HG02870 (cell line): ENCODE data around the gene CPB2.

Experiments
- ATAC-seq: cut with Tn5 transposase; IDR thresholded peaks from one replicate; pipeline ENCODE4 v1.9.1; 2021; ENCODE audit warnings: mild to moderate bottlenecking, moderate library complexity; ENCODE audit not compliant: unreplicated experiment

The CPB2 gene

GRCh38 chr13:46100191-46100815 is 4.5 kb downstream of the CPB2 start:
- ATAC-seq: peak; percentile 68

GRCh38 chr13:46097663-46098062 is 7.2 kb downstream of the CPB2 start:
- ATAC-seq: no peak

GRCh38 chr13:46097015-46097414 is 7.8 kb downstream of the CPB2 start:
- no peak for ATAC-seq

GRCh38 chr13:46094478-46094877 is 10.4 kb downstream of the CPB2 start:
- no peak for ATAC-seq

GRCh38 chr13:46088821-46089562 is 15.8 kb downstream of the CPB2 start:
- no peak for ATAC-seq

- no peak for ATAC-seq
These were observed 17.4 kb downstream of the CPB2 start for GRCh38 chr13:46087481-46087880.

- no peak for ATAC-seq
These were observed 17.8 kb downstream of the CPB2 start for GRCh38 chr13:46086985-46087384.

GRCh38 chr13:46086421-46086922 is 18.4 kb downstream of the CPB2 start:
- ATAC-seq: no peak

GRCh38 chr13:46085737-46086136 is 19.1 kb downstream of the CPB2 start:
- no peak for ATAC-seq

- ATAC-seq: no peak
These were observed 22.5 kb downstream of the CPB2 start for GRCh38 chr13:46082324-46082723.

- no peak for ATAC-seq
These were observed 25.1 kb downstream of the CPB2 start for GRCh38 chr13:46079770-46080169.

GRCh38 chr13:46077265-46077664 is 27.6 kb downstream of the CPB2 start:
- ATAC-seq: no peak

- ATAC-seq: no peak
These were observed 28.0 kb downstream of the CPB2 start for GRCh38 chr13:46076827-46077226.

GRCh38 chr13:46075811-46076210 is 29.0 kb downstream of the CPB2 start:
- no peak for ATAC-seq

GRCh38 chr13:46071590-46072249 is 33.1 kb downstream of the CPB2 start:
- ATAC-seq: peak; percentile 94

GRCh38 chr13:46063292-46063691 is 41.5 kb downstream of the CPB2 start:
- ATAC-seq: no peak

- no peak for ATAC-seq
These were observed 42.6 kb downstream of the CPB2 start for GRCh38 chr13:46062185-46062584.

- ATAC-seq: no peak
These were observed 45.4 kb downstream of the CPB2 start for GRCh38 chr13:46059405-46059804.

GRCh38 chr13:46058268-46058667 is 46.6 kb downstream of the CPB2 start:
- ATAC-seq: no peak

- no peak for ATAC-seq
These were observed 47.4 kb downstream of the CPB2 start for GRCh38 chr13:46057256-46058015.
